Activated CD4-positive, alpha-beta T cell treated with anti-CD3 and anti-CD28 coated beads, Interleukin-2, amount 50 U/mL, for 24 hours (primary cell): ENCODE measurements around the gene NHERF2.
A peak's percentile ranks its signal among the peaks of the same experiment; 100 is the strongest.
"Not testable (repeated sequence)": the region's sequence is repeated elsewhere in the genome, so short reads cannot be mapped to it uniquely, and the experiment has no call there.

Experiments
- DNase-seq, 2 donors: peaks; one replicate each; pipeline ENCODE4 v3.0.0-alpha.2; 2020; ENCODE audit warnings: low read depth in 1 of 2, low spot score in 1 of 2

NHERF2 gene

GRCh38 chr16:2005646-2006045 lies 21.1 kb upstream of the NHERF2 start:
- no peak for DNase-seq

- DNase-seq = no peak
Observed at GRCh38 chr16:2006317-2006716, 20.4 kb upstream of the NHERF2 start.

GRCh38 chr16:2007081-2007836 lies 19.4 kb upstream of the NHERF2 start:
- no peak for DNase-seq

- DNase-seq = no peak
Observed at GRCh38 chr16:2008009-2008526, 18.6 kb upstream of the NHERF2 start.

GRCh38 chr16:2008631-2009163 lies 18.0 kb upstream of the NHERF2 start:
- no peak for DNase-seq

GRCh38 chr16:2009164-2009711 lies 17.5 kb upstream of the NHERF2 start:
- DNase-seq = no peak

- DNase-seq = peak; percentile 58 to 65
Observed at GRCh38 chr16:2009791-2010510, 16.8 kb upstream of the NHERF2 start, which contains the start of gene ZNF598. ZNF598 (minus strand) TSS chr16:2009821.

- DNase-seq = not testable (repeated sequence)
Observed at GRCh38 chr16:2011726-2012125, 15.0 kb upstream of the NHERF2 start.

GRCh38 chr16:2013527-2013926 lies 13.2 kb upstream of the NHERF2 start:
- DNase-seq = no peak

GRCh38 chr16:2015117-2015946 lies 11.4 kb upstream of the NHERF2 start:
- no peak for DNase-seq

GRCh38 chr16:2015947-2016208 lies 10.8 kb upstream of the NHERF2 start:
- no peak for DNase-seq

GRCh38 chr16:2016407-2016922 lies 10.2 kb upstream of the NHERF2 start:
- DNase-seq = no peak

- no peak for DNase-seq
Observed at GRCh38 chr16:2019518-2019920, 7.2 kb upstream of the NHERF2 start, which contains the start of gene NPW. NPW (plus strand) TSS chr16:2019785.

- no peak for DNase-seq
Observed at GRCh38 chr16:2019921-2020831, 6.5 kb upstream of the NHERF2 start.

GRCh38 chr16:2022723-2023091 lies 4.0 kb upstream of the NHERF2 start:
- DNase-seq = no peak

- DNase-seq = peak; percentile 92 to 94
Observed at GRCh38 chr16:2023092-2024031, 3.3 kb upstream of the NHERF2 start.

- no peak for DNase-seq
Observed at GRCh38 chr16:2024032-2024420, 2.7 kb upstream of the NHERF2 start.

- DNase-seq = no peak
Observed at GRCh38 chr16:2025251-2025650, 1.5 kb upstream of the NHERF2 start.
